ENCODE measurements around the gene AGBL3. TPM values are rescaled to one million over a fixed set of nuclear protein-coding genes. Genes with fewer than 3 reads are reported as not detected.
A peak's percentile ranks its signal among the peaks of the same experiment; 100 is the strongest.

Gene AGBL3
- polyA plus RNA-seq, 2 of the 4 experiments (the other 2 are of a cell fraction), result 2.2 to 4.3 TPM

DNA sequence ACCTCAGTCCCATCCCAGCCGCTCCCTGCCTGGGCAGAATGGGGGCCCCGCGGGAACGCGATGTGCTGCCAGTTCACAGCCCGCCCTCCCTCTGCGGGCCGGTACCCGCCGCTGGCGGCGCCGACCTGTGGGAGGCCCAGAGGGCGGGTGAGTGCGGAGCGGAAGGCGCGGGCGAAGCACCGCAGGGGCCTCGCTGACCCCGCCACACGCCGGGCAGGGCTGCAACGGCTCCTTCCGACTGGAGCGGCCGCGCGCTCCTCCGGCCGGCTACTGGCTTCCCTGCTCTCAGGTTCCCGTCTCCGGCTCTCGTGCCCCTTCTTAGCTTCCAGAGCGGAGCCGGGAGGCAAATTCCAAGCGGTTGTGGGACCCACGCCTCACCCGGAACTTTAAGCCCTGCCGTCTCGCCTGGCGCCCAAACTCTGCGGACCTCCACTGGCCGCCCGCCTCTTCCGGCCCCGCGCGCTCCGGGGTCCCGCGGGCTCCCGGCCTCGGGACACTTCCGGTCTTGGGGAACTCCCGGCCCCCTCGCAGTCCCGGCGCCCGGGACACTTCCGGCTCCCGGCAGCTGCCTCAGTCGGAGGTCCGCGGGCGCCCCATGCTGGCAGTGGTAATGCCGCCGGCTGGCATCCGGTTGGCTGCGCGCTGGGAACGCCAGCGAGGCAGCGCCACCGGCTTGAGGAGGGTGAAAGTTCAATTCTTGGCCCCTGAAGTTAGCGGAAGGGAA is 184.1 kb downstream of the AGBL3 start, which contains the start of gene CYREN (continued):
- TF ChIP-seq, protein P1, sequence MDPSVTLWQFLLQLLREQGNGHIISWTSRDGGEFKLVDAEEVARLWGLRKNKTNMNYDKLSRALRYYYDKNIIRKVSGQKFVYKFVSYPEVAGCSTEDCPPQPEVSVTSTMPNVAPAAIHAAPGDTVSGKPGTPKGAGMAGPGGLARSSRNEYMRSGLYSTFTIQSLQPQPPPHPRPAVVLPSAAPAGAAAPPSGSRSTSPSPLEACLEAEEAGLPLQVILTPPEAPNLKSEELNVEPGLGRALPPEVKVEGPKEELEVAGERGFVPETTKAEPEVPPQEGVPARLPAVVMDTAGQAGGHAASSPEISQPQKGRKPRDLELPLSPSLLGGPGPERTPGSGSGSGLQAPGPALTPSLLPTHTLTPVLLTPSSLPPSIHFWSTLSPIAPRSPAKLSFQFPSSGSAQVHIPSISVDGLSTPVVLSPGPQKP (IDR thresholded peaks at IDR 0.05; ENCODE audit: low read depth, low read length), result 0 out of 2 replicates have a peak, but pooled peaks have one; percentile 23
- TF ChIP-seq, protein P2, sequence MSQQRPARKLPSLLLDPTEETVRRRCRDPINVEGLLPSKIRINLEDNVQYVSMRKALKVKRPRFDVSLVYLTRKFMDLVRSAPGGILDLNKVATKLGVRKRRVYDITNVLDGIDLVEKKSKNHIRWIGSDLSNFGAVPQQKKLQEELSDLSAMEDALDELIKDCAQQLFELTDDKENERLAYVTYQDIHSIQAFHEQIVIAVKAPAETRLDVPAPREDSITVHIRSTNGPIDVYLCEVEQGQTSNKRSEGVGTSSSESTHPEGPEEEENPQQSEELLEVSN (IDR thresholded peaks at IDR 0.05; ENCODE audit: borderline replicate concordance, low read depth), result peak; percentile 89
- TF ChIP-seq RNF2 (IDR thresholded peaks at IDR 0.05; ENCODE audit: borderline replicate concordance, low read depth), result no peak
- TF ChIP-seq KDM1A (IDR thresholded peaks at IDR 0.05; ENCODE audit: low read depth), result no peak
- TF ChIP-seq JUN (IDR thresholded peaks at IDR 0.05), result peak; percentile 62 to 94; a peak in 4 of 5 replicates
- peak; percentile 75 for TF ChIP-seq SMC3 (IDR thresholded peaks at IDR 0.05)
- TF ChIP-seq CBX8 (IDR thresholded peaks at IDR 0.05), result no peak
- 0 out of 2 replicates have a peak, but pooled peaks have one; percentile 48 for TF ChIP-seq HOXB5 (CRISPR knock-in tag; IDR thresholded peaks at IDR 0.05)
- TF ChIP-seq, protein P3, sequence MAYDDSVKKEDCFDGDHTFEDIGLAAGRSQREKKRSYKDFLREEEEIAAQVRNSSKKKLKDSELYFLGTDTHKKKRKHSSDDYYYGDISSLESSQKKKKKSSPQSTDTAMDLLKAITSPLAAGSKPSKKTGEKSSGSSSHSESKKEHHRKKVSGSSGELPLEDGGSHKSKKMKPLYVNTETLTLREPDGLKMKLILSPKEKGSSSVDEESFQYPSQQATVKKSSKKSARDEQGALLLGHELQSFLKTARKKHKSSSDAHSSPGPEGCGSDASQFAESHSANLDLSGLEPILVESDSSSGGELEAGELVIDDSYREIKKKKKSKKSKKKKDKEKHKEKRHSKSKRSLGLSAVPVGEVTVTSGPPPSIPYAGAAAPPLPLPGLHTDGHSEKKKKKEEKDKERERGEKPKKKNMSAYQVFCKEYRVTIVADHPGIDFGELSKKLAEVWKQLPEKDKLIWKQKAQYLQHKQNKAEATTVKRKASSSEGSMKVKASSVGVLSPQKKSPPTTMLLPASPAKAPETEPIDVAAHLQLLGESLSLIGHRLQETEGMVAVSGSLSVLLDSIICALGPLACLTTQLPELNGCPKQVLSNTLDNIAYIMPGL (CRISPR knock-in tag; IDR thresholded peaks at IDR 0.05; ENCODE audit: borderline replicate concordance), result peak; percentile 38; the same call in 1 of the 2 replicates
- TF ChIP-seq, protein P4, sequence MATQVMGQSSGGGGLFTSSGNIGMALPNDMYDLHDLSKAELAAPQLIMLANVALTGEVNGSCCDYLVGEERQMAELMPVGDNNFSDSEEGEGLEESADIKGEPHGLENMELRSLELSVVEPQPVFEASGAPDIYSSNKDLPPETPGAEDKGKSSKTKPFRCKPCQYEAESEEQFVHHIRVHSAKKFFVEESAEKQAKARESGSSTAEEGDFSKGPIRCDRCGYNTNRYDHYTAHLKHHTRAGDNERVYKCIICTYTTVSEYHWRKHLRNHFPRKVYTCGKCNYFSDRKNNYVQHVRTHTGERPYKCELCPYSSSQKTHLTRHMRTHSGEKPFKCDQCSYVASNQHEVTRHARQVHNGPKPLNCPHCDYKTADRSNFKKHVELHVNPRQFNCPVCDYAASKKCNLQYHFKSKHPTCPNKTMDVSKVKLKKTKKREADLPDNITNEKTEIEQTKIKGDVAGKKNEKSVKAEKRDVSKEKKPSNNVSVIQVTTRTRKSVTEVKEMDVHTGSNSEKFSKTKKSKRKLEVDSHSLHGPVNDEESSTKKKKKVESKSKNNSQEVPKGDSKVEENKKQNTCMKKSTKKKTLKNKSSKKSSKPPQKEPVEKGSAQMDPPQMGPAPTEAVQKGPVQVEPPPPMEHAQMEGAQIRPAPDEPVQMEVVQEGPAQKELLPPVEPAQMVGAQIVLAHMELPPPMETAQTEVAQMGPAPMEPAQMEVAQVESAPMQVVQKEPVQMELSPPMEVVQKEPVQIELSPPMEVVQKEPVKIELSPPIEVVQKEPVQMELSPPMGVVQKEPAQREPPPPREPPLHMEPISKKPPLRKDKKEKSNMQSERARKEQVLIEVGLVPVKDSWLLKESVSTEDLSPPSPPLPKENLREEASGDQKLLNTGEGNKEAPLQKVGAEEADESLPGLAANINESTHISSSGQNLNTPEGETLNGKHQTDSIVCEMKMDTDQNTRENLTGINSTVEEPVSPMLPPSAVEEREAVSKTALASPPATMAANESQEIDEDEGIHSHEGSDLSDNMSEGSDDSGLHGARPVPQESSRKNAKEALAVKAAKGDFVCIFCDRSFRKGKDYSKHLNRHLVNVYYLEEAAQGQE (IDR thresholded peaks at IDR 0.05), result 0 out of 2 replicates have a peak, but pooled peaks have one; percentile 24
- peak; percentile 63; the same call in 1 of the 2 replicates for TF ChIP-seq MYC (IDR thresholded peaks at IDR 0.05; ENCODE audit: borderline replicate concordance, low read length)
- no peak for TF ChIP-seq RCOR1 (IDR thresholded peaks at IDR 0.05; ENCODE audit: low read depth, low read length)
- no peak for TF ChIP-seq HDAC2 (IDR thresholded peaks at IDR 0.05)
- TF ChIP-seq, protein P5, sequence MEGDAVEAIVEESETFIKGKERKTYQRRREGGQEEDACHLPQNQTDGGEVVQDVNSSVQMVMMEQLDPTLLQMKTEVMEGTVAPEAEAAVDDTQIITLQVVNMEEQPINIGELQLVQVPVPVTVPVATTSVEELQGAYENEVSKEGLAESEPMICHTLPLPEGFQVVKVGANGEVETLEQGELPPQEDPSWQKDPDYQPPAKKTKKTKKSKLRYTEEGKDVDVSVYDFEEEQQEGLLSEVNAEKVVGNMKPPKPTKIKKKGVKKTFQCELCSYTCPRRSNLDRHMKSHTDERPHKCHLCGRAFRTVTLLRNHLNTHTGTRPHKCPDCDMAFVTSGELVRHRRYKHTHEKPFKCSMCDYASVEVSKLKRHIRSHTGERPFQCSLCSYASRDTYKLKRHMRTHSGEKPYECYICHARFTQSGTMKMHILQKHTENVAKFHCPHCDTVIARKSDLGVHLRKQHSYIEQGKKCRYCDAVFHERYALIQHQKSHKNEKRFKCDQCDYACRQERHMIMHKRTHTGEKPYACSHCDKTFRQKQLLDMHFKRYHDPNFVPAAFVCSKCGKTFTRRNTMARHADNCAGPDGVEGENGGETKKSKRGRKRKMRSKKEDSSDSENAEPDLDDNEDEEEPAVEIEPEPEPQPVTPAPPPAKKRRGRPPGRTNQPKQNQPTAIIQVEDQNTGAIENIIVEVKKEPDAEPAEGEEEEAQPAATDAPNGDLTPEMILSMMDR (IDR thresholded peaks at IDR 0.05), result peak; percentile 84
- no peak for TF ChIP-seq ZFP36 (IDR thresholded peaks at IDR 0.05; ENCODE audit: borderline replicate concordance, partially characterized antibody)
